GM19372 (cell line): Measurements from ENCODE around the gene NKX1-2.

Experiments
- ATAC-seq: cut with Tn5 transposase; IDR thresholded peaks from one replicate; pipeline ENCODE4 v1.9.1; 2021; ENCODE audit warnings: mild to moderate bottlenecking, low read depth, moderate library complexity; ENCODE audit not compliant: unreplicated experiment

Gene NKX1-2

GRCh38 chr10:124476043-124476725 lies 26.3 kb upstream of the NKX1-2 start:
- no peak for ATAC-seq

- ATAC-seq: no peak
Measured at GRCh38 chr10:124474514-124475070, 24.8 kb upstream of the NKX1-2 start.

GRCh38 chr10:124473070-124473469 lies 23.2 kb upstream of the NKX1-2 start:
- no peak for ATAC-seq

DNA sequence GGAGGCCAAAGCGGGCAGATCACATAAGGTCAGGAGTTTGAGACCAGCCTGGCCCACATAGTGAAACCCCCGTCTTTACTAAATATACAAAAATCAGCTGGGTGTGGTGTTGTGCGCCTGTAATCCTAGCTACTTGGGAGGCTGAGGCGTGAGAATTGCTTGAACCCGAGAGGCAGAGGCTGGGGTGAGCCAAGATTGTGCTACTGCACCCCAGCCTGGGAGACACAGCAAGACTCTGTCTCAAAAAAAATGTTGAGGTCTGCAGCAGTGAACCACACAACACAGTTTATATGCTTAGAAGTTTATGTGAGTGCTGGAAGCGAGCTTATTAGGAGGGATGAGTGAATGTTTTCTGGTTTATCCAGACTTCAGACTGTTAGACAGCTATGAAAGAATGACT lies 22.2 kb upstream of the NKX1-2 start:
- ATAC-seq: no peak

- no peak for ATAC-seq
Measured at GRCh38 chr10:124470544-124471434, 21.0 kb upstream of the NKX1-2 start.

DNA sequence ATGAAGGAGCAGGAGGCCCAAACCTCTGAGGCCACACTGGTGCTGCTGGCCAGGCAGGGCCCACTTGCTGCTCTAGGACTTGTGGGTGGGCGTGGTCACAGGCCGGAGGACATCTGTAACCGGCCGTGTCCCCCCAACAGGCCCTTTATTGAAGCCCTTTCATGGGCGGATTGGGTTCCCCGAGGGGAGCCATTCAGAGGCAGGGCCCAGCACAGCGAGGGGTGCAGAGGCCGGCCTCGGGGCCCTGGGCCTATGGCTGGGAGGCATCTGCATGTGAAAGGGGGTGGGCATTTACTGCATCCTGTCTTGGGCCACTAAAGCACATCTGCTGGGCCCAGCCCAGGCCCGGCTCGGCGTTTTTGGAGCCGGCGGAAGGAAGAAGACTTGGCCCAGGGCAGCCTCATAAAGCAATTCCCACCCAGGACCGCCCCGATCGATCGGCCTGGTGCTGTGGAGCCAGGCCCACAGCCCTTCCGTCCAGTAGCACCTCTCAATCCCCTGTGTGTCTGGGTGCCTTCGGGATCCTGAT lies 20.2 kb upstream of the NKX1-2 start:
- ATAC-seq: no peak

GRCh38 chr10:124468624-124469023 lies 18.8 kb upstream of the NKX1-2 start:
- ATAC-seq: no peak

DNA sequence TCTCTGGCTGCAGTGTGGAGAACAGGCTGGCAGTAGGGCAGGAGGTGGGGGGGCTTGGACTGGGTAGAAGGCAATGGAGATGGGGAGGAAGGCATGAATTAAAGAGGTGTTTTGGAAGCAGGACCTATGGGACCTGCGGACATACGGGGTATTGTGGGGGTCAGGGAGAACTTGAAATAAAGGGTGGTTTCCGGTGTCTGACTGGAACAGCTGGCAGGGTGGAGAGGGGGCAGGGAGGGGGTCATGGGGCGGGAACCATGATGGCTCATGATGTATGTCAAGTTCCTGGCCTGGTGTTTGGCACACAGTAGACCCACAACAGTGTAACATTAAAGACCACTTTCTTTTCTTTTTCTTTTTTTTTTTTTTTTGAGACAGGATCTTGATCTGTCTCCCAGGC lies 17.3 kb upstream of the NKX1-2 start:
- ATAC-seq: no peak

- no peak for ATAC-seq
Measured at GRCh38 chr10:124465777-124466488, 16.1 kb upstream of the NKX1-2 start.

DNA sequence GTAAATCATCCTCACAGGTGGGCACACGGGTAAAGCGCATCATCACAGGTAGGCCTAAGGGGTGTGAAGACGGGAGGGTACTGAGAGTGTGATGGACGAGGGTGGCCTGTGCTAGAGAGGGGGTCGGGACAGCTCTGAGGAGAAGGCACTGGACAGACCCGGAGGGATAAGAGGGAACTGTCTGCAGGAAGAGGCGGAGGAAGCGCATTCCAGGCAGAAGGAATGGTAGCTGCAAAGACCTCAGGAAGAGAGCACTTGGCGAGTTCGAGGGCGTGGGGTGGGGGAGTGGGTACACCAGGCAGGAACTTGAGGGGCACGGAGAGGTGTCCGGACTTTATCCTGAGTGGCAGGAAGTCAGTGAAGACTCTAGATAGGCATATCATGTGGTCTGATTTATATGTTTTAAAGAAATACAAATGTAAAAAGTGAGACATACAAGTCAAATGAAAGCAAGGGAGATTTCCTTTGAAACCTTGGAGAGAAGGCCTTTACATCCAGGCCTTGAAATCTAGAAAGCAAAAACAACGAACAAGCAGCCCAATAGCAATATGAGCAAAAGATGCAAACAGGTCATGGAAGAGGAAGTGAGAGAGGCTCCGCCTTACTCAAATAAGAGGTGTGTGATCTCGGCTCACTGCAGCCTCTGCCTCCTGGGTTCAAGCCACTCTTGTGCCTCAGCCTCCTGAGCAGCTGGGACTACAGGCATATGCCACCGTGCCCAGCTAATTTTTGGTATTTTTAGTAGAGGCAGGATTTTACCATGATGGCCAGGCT lies 15.4 kb upstream of the NKX1-2 start:
- no peak for ATAC-seq

- ATAC-seq: no peak
Measured at GRCh38 chr10:124464028-124464965, 14.5 kb upstream of the NKX1-2 start.

- no peak for ATAC-seq
Measured at GRCh38 chr10:124462348-124462695, 12.5 kb upstream of the NKX1-2 start.

GRCh38 chr10:124461642-124462347 lies 12.0 kb upstream of the NKX1-2 start, which contains the start of gene LHPP:
LHPP (plus strand) TSS chr10:124461823; CDS start chr10:124461863, 40 bp downstream.
- ATAC-seq: peak; percentile 93

DNA sequence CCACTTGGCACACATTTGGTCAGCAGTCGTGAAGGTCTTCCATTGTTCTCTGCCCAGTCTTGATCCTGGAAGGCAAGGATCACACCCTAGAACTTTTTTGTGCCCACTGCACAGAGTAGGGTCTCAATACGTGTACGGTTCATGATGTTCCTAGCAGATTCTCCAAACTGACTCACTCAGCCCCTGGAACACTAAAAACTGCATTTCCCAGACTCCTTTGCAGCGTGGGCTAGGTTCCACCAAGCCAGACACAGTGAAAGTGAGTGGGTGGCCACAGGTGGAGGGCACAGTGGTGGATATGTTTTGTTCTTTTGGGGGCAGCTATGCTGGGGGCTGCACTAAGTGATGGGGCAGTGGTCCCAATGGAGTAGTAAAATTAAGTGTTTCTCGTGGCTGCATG lies 10.3 kb upstream of the NKX1-2 start:
- ATAC-seq: no peak

DNA sequence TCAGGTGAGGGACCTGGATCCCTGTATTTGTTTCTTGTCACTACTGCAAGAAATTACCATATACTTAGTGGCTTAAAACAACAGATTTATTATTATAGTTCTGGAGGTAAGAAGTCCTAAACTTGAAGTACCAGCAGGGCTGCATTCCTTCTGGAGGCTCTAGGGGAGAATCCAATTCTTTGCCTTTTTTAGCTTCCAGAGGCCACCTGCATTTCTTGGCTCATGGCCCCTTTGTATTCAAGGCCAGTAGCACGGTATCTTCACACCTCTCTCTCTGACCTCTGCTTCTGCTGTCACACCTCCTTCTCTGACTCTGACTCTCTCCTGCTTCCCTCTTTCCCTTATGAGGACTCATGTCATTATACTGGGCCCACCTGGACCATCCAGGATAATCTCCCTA lies 9.6 kb upstream of the NKX1-2 start:
- no peak for ATAC-seq

DNA sequence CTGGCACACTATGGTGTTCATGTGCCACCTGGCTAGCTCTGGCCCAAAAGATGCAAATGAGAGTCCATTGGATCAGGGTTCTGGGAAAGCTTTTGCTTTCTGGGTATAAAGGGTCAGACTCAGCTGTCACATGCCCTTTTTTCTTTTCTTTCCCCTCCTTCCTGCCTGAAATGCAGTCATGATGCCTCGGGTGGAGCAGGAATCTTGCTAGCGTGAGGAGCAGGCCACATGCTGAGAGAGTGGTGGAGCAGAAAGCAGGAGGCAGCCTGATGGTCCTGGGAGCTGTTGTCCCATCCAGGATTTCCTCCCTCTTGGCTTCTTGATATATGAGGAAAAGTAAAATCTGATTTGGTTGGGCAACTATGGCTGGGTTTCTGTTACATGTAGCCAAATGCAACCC lies 9.1 kb upstream of the NKX1-2 start:
- ATAC-seq: no peak

GRCh38 chr10:124458473-124458872 lies 8.6 kb upstream of the NKX1-2 start:
- ATAC-seq: no peak

- no peak for ATAC-seq
Measured at GRCh38 chr10:124455441-124455840, 5.6 kb upstream of the NKX1-2 start.
